Ascending aorta (tissue), 2 donors: ENCODE results near the gene TMEM266. TPM values are rescaled to one million over a fixed set of nuclear protein-coding genes. Genes with fewer than 3 reads are reported as not detected.
A peak's percentile ranks its signal among the peaks of the same experiment; 100 is the strongest.

ENCODE experiments used
- DNase-seq, 2 donors: peaks; one replicate each; pipeline ENCODE4 v3.0.0-alpha.2; 2019; ENCODE audit warnings: low spot score in 2 of 2
- H3K27ac ChIP-seq, 2 donors: fragments of 200-600 bp; sonication (generic); one replicate each; pipeline ENCODE4 v1.5.1; 2016 to 2017; ENCODE audit warnings: mild to moderate bottlenecking in 1 of 2
- H3K27me3 ChIP-seq: fragments of 200-600 bp; sonication (generic); one replicate; pipeline ENCODE4 v1.5.1; 2017
- H3K36me3 ChIP-seq, 2 donors: fragments of 200-600 bp; sonication (generic); one replicate each; pipeline ENCODE4 v1.5.1; 2016
- H3K4me1 ChIP-seq, 2 donors: fragments of 200-600 bp; sonication (generic); one replicate each; pipeline ENCODE4 v1.5.1; 2016 to 2017; ENCODE audit warnings: mild to moderate bottlenecking in 1 of 2
- H3K4me3 ChIP-seq, 2 donors: fragments of 200-600 bp; sonication (generic); one replicate each; pipeline ENCODE4 v1.5.1; 2016 to 2017; ENCODE audit warnings: mild to moderate bottlenecking in 1 of 2
- H3K9me3 ChIP-seq, 2 donors: fragments of 200-600 bp; sonication (generic); one replicate each; pipeline ENCODE4 v1.5.1; 2016
- CTCF ChIP-seq, 3 experiments: fragments of 200-600 bp in 2 of 3; fragments of 450-650 bp in 1 of 3; sonication (generic) in 2 of 3; IDR thresholded peaks; one replicate each; pipeline ENCODE4 v1.5.1; 2016 to 2019; ENCODE audit warnings: antibody characterized with exemption in 3 of 3, mild to moderate bottlenecking in 1 of 3, moderate library complexity in 1 of 3
- intact Hi-C: fragments of 100-400 bp; cut with DNase I; formaldehyde crosslinking; loops from one replicate; pipeline ENCODE4 v1.15.1; 2023
- total RNA-seq: library from RNA; depleted of rRNA; stranded (reverse); fragments of >200 nt; gene quantifications from one replicate; pipeline ENCODE4 v1.1.0, GENCODE V29; 2016

The TMEM266 gene
- total RNA-seq, 1 donor from 2014 or later, result not detected

GRCh38 chr15:76201536-76202255 lies 141.9 kb downstream of the TMEM266 start:
- no peaks in the 10 kb centered on the region for H3K9me3 ChIP-seq
- H3K4me1 ChIP-seq, result peaks cover 7 to 22% of the 10 kb centered on the region in 2 donors
- H3K4me3 ChIP-seq, result no peak overlapping the region
- intact Hi-C loops, result no loop called here
- peak in 1 of 2 donors; percentile 34 for DNase-seq
- no peaks in the 10 kb centered on the region for H3K27me3 ChIP-seq
- no peak overlapping the region for H3K27ac ChIP-seq
- H3K36me3 ChIP-seq, result peaks cover 0 to 7% of the 10 kb centered on the region in 2 donors
- no peak for TF ChIP-seq CTCF (IDR thresholded peaks at IDR 0.05)

- Histone ChIP-seq H3K36me3 (peaks cover 0 to 8% of the 10 kb centered on the region in 2 donors), H3K4me3 (no peak overlapping the region), H3K27me3 (no peaks in the 10 kb centered on the region), H3K27ac (no peak overlapping the region), H3K9me3 (no peaks in the 10 kb centered on the region), H3K4me1 (peaks cover 0 to 10% of the 10 kb centered on the region in 2 donors)
- intact Hi-C loops, result no loop called here
- TF ChIP-seq CTCF (IDR thresholded peaks at IDR 0.05), result no peak
- DNase-seq, result peak in 1 of 2 donors; percentile 53
These were observed 143.7 kb downstream of the TMEM266 start for GRCh38 chr15:76203346-76204108.

GRCh38 chr15:76204109-76204845 lies 144.5 kb downstream of the TMEM266 start:
- Histone ChIP-seq H3K36me3 (peaks cover 0 to 14% of the 10 kb centered on the region in 2 donors), H3K4me1 (peaks cover 0 to 4% of the 10 kb centered on the region in 2 donors), H3K27me3 (no peaks in the 10 kb centered on the region), H3K4me3 (no peak overlapping the region), H3K27ac (no peak overlapping the region), H3K9me3 (no peaks in the 10 kb centered on the region)
- DNase-seq, result peak in 1 of 2 donors; percentile 42
- intact Hi-C loops, result no loop called here
- no peak for TF ChIP-seq CTCF (IDR thresholded peaks at IDR 0.05)

- no peaks in the 10 kb centered on the region for H3K9me3 ChIP-seq
- no peak overlapping the region for H3K27ac ChIP-seq
- H3K4me1 ChIP-seq, result peaks cover 0 to 2% of the 10 kb centered on the region in 2 donors
- H3K36me3 ChIP-seq, result peaks cover 0 to 18% of the 10 kb centered on the region in 2 donors
- no peak for TF ChIP-seq CTCF (IDR thresholded peaks at IDR 0.05)
- H3K4me3 ChIP-seq, result no peak overlapping the region
- DNase-seq, result peak in 1 of 2 donors; percentile 50
- H3K27me3 ChIP-seq, result no peaks in the 10 kb centered on the region
- intact Hi-C loops, result no loop called here
These were observed 145.2 kb downstream of the TMEM266 start for GRCh38 chr15:76204916-76205460.

- H3K27ac ChIP-seq, result no peak overlapping the region
- no peak for TF ChIP-seq CTCF (IDR thresholded peaks at IDR 0.05)
- peak in 1 of 2 donors; percentile 79 for DNase-seq
- H3K4me1 ChIP-seq, result peaks cover 0 to 2% of the 10 kb centered on the region in 2 donors
- no peaks in the 10 kb centered on the region for H3K27me3 ChIP-seq
- no peak overlapping the region for H3K4me3 ChIP-seq
- H3K36me3 ChIP-seq, result peaks cover 0 to 25% of the 10 kb centered on the region in 2 donors
- intact Hi-C loops, result no loop called here
- no peaks in the 10 kb centered on the region for H3K9me3 ChIP-seq
These were observed 146.7 kb downstream of the TMEM266 start for GRCh38 chr15:76206325-76206976.
